ENCODE data around the gene RPS6KA4. TPM values are rescaled to one million over a fixed set of nuclear protein-coding genes. Genes with fewer than 3 reads are reported as not detected.

The RPS6KA4 gene
- total RNA-seq, 2 donors from 2014 or later: 18.9 to 23.7 TPM

GRCh38 chr11:64396079-64396591 lies 37.2 kb downstream of the RPS6KA4 start:
- no peak for TF ChIP-seq POLR2A (IDR thresholded peaks at IDR 0.05)
- no peak for TF ChIP-seq CTCF (IDR thresholded peaks at IDR 0.05)
- intact Hi-C loops (cut with DNase I): no loop called here
- 35% methylated on average over 15 of the region's 15 CpGs for WGBS

DNA sequence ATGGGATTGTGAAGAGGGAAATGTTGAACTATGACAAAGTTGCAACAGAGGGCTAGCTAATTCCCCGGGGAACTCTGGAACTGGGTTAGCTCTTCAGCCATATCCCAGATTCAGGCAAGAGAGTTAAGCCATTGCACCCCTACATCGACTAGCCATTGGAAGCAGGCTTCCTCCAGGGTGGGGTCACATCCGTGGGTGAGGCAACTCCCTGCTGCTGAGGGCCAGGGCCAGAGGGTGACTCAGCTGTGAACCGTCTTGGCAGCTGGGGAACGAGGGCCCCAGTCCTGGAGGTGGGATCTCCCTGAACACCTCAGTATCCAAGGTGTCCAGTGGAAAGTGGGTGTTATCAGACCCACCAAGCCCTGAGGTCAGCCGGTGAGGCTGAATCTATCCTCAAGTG lies 41.1 kb downstream of the RPS6KA4 start:
- TF ChIP-seq POLR2AphosphoS5 (IDR thresholded peaks at IDR 0.05) (no peak), CTCF (IDR thresholded peaks at IDR 0.05) (no peak), POLR2A (IDR thresholded peaks at IDR 0.05) (no peak)
- Histone ChIP-seq H3K27ac (no peak overlapping the region), H3K27me3 (replicated peaks; ENCODE audit: insufficient read depth) (no peaks in the 10 kb centered on the region), H3K4me1 (replicated peaks) (no peaks in the 10 kb centered on the region), H3K36me3 (no peaks in the 10 kb centered on the region), H3K9me3 (no peaks in the 10 kb centered on the region), H3K4me3 (no peak overlapping the region)
- intact Hi-C loops (cut with DNase I): no loop called here
- no peak for DNase-seq (ENCODE audit: low spot score)
- WGBS: 82% methylated on average over 5 of the region's 6 CpGs

More at GRCh38 chr11:64396079-64396591, 37.2 kb downstream of the RPS6KA4 start:
- no peaks in the 10 kb centered on the region for H3K36me3 ChIP-seq
- no peaks in the 10 kb centered on the region for H3K27me3 ChIP-seq (replicated peaks; ENCODE audit: insufficient read depth)
- H3K9me3 ChIP-seq: no peaks in the 10 kb centered on the region
- no peaks in the 10 kb centered on the region for H3K4me1 ChIP-seq (replicated peaks)
- no peak overlapping the region for H3K4me3 ChIP-seq
- no peak overlapping the region for H3K27ac ChIP-seq
- no peak for DNase-seq (ENCODE audit: low spot score)

DNA sequence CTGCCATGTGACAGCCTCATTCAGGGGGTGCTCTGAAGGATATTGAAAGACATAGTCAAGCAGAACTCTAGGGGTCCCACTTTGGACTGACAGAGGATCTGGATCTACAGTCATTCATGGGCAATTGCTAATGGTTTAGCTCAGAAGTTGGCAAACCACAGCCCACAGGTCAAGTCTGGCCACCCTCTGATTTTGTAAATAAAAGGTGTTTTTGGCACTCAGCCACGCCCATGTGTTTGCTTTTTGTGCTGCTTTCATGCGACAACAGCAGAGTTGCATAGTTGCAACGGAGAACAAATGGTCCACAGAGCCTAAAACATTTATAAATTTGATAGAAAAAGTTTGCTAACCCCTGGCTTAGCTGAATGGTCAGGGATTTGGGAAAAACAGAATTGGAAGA lies 41.7 kb downstream of the RPS6KA4 start:
- DNase-seq (ENCODE audit: low spot score): no peak
- H3K27ac ChIP-seq: no peak overlapping the region
- 43% methylated on average over 3 of the region's 3 CpGs for WGBS
- no peaks in the 10 kb centered on the region for H3K36me3 ChIP-seq
- no peak overlapping the region for H3K4me3 ChIP-seq
- H3K27me3 ChIP-seq (replicated peaks; ENCODE audit: insufficient read depth): no peaks in the 10 kb centered on the region
- TF ChIP-seq POLR2AphosphoS5 (IDR thresholded peaks at IDR 0.05): no peak
- TF ChIP-seq CTCF (IDR thresholded peaks at IDR 0.05): no peak
- no peak for TF ChIP-seq POLR2A (IDR thresholded peaks at IDR 0.05)
- H3K4me1 ChIP-seq (replicated peaks): no peaks in the 10 kb centered on the region
- H3K9me3 ChIP-seq: no peaks in the 10 kb centered on the region
- intact Hi-C loops (cut with DNase I): no loop called here

GRCh38 chr11:64401775-64402174 lies 42.8 kb downstream of the RPS6KA4 start:
- intact Hi-C loops (cut with DNase I): no loop called here
- no peaks in the 10 kb centered on the region for H3K36me3 ChIP-seq
- 97% methylated on average over 7 of the region's 7 CpGs for WGBS
- no peaks in the 10 kb centered on the region for H3K27me3 ChIP-seq (replicated peaks; ENCODE audit: insufficient read depth)
- H3K4me3 ChIP-seq: no peak overlapping the region
- DNase-seq (ENCODE audit: low spot score): no peak
- TF ChIP-seq POLR2A (IDR thresholded peaks at IDR 0.05): no peak
- no peak for TF ChIP-seq POLR2AphosphoS5 (IDR thresholded peaks at IDR 0.05)
- no peak for TF ChIP-seq CTCF (IDR thresholded peaks at IDR 0.05)
- H3K4me1 ChIP-seq (replicated peaks): no peaks in the 10 kb centered on the region
- H3K9me3 ChIP-seq: no peaks in the 10 kb centered on the region
- no peak overlapping the region for H3K27ac ChIP-seq

GRCh38 chr11:64403106-64403505 lies 44.1 kb downstream of the RPS6KA4 start:
- no peaks in the 10 kb centered on the region for H3K36me3 ChIP-seq
- intact Hi-C loops (cut with DNase I): no loop called here
- no peak for TF ChIP-seq POLR2A (IDR thresholded peaks at IDR 0.05)
- no peak for TF ChIP-seq POLR2AphosphoS5 (IDR thresholded peaks at IDR 0.05)
- no peak for TF ChIP-seq CTCF (IDR thresholded peaks at IDR 0.05)
- H3K27ac ChIP-seq: no peak overlapping the region
- no peaks in the 10 kb centered on the region for H3K27me3 ChIP-seq (replicated peaks; ENCODE audit: insufficient read depth)
- 81% methylated on average over 5 of the region's 5 CpGs for WGBS
- DNase-seq (ENCODE audit: low spot score): no peak
- no peaks in the 10 kb centered on the region for H3K4me1 ChIP-seq (replicated peaks)
- no peak overlapping the region for H3K4me3 ChIP-seq
- no peaks in the 10 kb centered on the region for H3K9me3 ChIP-seq
